ENCODE results near the gene SPAM1.
"Not testable (repeated sequence)": the region's sequence is repeated elsewhere in the genome, so short reads cannot be mapped to it uniquely, and the experiment has no call there.

The SPAM1 gene

GRCh38 chr7:123961771-123962170 is 36.7 kb downstream of the SPAM1 start:
- peak; percentile 12 for DNase-seq

GRCh38 chr7:123966936-123967335 is 41.9 kb downstream of the SPAM1 start:
- DNase-seq: no peak

GRCh38 chr7:123972045-123972444 is 47.0 kb downstream of the SPAM1 start:
- DNase-seq: no peak

- no peak for DNase-seq
Observed at GRCh38 chr7:123972831-123973230, 47.8 kb downstream of the SPAM1 start.

- DNase-seq: no peak
Observed at GRCh38 chr7:123974326-123974908, 49.4 kb downstream of the SPAM1 start.

- no peak for DNase-seq
Observed at GRCh38 chr7:123975084-123975483, 50.0 kb downstream of the SPAM1 start.

- DNase-seq: no peak
Observed at GRCh38 chr7:123977081-123977480, 52.0 kb downstream of the SPAM1 start.

- DNase-seq: no peak
Observed at GRCh38 chr7:123979876-123980275, 54.8 kb downstream of the SPAM1 start.

GRCh38 chr7:123987445-123987844 is 62.4 kb downstream of the SPAM1 start:
- DNase-seq: no peak

- DNase-seq: no peak
Observed at GRCh38 chr7:123992913-123993518, 68.0 kb downstream of the SPAM1 start.

GRCh38 chr7:123993996-123994395 is 69.0 kb downstream of the SPAM1 start:
- DNase-seq: no peak

- no peak for DNase-seq
Observed at GRCh38 chr7:123994449-123994848, 69.4 kb downstream of the SPAM1 start.

- DNase-seq: no peak
Observed at GRCh38 chr7:123995617-123996326, 70.7 kb downstream of the SPAM1 start.

GRCh38 chr7:123996327-123996625 is 71.2 kb downstream of the SPAM1 start:
- no peak for DNase-seq

GRCh38 chr7:123998921-123999320 is 73.9 kb downstream of the SPAM1 start:
- DNase-seq: no peak

GRCh38 chr7:123999703-124000102 is 74.7 kb downstream of the SPAM1 start:
- DNase-seq: no peak

- not testable (repeated sequence) for DNase-seq
Observed at GRCh38 chr7:124008296-124008695, 83.3 kb downstream of the SPAM1 start.

- no peak for DNase-seq
Observed at GRCh38 chr7:124009321-124009720, 84.3 kb downstream of the SPAM1 start.
